Fibroblast of peridontal ligament (primary cell): ENCODE measurements around the gene LCK.
"Not testable (repeated sequence)": the region's sequence is repeated elsewhere in the genome, so short reads cannot be mapped to it uniquely, and the experiment has no call there.

Experiments used
- DNase-seq: peaks from one replicate; pipeline ENCODE4 v3.0.0-alpha.2; 2010; ENCODE audit errors: extremely low read depth

The LCK gene

GRCh38 chr1:32273391-32274208, 22.5 kb downstream of the LCK start:
- no peak for DNase-seq

GRCh38 chr1:32274646-32275340, 23.7 kb downstream of the LCK start:
- no peak for DNase-seq

GRCh38 chr1:32275424-32275823, 24.4 kb downstream of the LCK start:
- DNase-seq: no peak

GRCh38 chr1:32276032-32276782, 25.1 kb downstream of the LCK start:
- no peak for DNase-seq

- not testable (repeated sequence) for DNase-seq
These were observed 33.7 kb downstream of the LCK start for GRCh38 chr1:32284777-32285176.

- DNase-seq: no peak
These were observed 34.6 kb downstream of the LCK start for GRCh38 chr1:32285658-32286057.

- DNase-seq: no peak
These were observed 35.7 kb downstream of the LCK start for GRCh38 chr1:32286763-32287162.

GRCh38 chr1:32289256-32289655, 38.2 kb downstream of the LCK start:
- DNase-seq: no peak

GRCh38 chr1:32291145-32291707, 40.2 kb downstream of the LCK start:
- DNase-seq: peak; percentile 8

GRCh38 chr1:32291708-32292538, 40.9 kb downstream of the LCK start, which contains the start of gene HDAC1:
Gene HDAC1, plus strand, starts transcription at chr1:32292083. Its CDS starts 87 bp downstream, at chr1:32292170.
- peak; percentile 76 for DNase-seq

GRCh38 chr1:32298211-32298610, 47.1 kb downstream of the LCK start:
- not testable (repeated sequence) for DNase-seq

GRCh38 chr1:32299327-32299726, 48.3 kb downstream of the LCK start:
- DNase-seq: no peak

- DNase-seq: no peak
These were observed 52.3 kb downstream of the LCK start for GRCh38 chr1:32303358-32303757.

- peak; percentile 41 for DNase-seq
These were observed 53.0 kb downstream of the LCK start for GRCh38 chr1:32303997-32304622.

- no peak for DNase-seq
These were observed 54.2 kb downstream of the LCK start for GRCh38 chr1:32305310-32305709.

- DNase-seq: peak; percentile 64
These were observed 56.3 kb downstream of the LCK start for GRCh38 chr1:32307324-32307723.

GRCh38 chr1:32309960-32310359, 58.9 kb downstream of the LCK start:
- DNase-seq: no peak

- no peak for DNase-seq
These were observed 60.8 kb downstream of the LCK start for GRCh38 chr1:32311709-32312393.

- DNase-seq: no peak
These were observed 65.8 kb downstream of the LCK start for GRCh38 chr1:32316903-32317277.
